Tibial nerve (tissue), 4 donors: ENCODE measurements around the gene NUP85. TPM values are rescaled to one million over a fixed set of nuclear protein-coding genes. Genes with fewer than 3 reads are reported as not detected.
"Not testable (repeated sequence)": the region's sequence is repeated elsewhere in the genome, so short reads cannot be mapped to it uniquely, and the experiment has no call there.

Source experiments
- DNase-seq, 2 donors: peaks; one replicate each; pipeline ENCODE4 v3.0.0-alpha.2; 2019; ENCODE audit warnings: low spot score in 2 of 2
- H3K27ac ChIP-seq, 4 donors: fragments of 200-600 bp; sonication (generic) in 3 of 4; one replicate each; pipeline ENCODE4 v1.5.1; 2017 to 2019; ENCODE audit warnings: mild to moderate bottlenecking in 1 of 4
- H3K27me3 ChIP-seq, 2 donors: fragments of 200-600 bp; sonication (generic) in 1 of 2; one replicate each; pipeline versions ENCODE4 v1.5.1 to v1.6.0; 2017 to 2019
- H3K36me3 ChIP-seq, 3 donors: fragments of 200-600 bp; sonication (generic); one replicate each; pipeline ENCODE4 v1.5.1; 2018 to 2019
- H3K4me1 ChIP-seq, 4 donors: fragments of 200-600 bp; sonication (generic) in 3 of 4; one replicate each; pipeline ENCODE4 v1.5.1; 2017 to 2019
- H3K4me3 ChIP-seq, 4 donors: fragments of 200-600 bp; sonication (generic) in 3 of 4; one replicate each; pipeline ENCODE4 v1.5.1; 2017 to 2019; ENCODE audit warnings: mild to moderate bottlenecking in 1 of 4, moderate library complexity in 1 of 4
- H3K9me3 ChIP-seq, 4 donors: fragments of 200-600 bp; sonication (generic) in 3 of 4; one replicate each; pipeline ENCODE4 v1.5.1; 2017 to 2019
- EP300 ChIP-seq, 2 donors: sonication (generic); formaldehyde crosslinking; IDR thresholded peaks; one replicate each; pipeline ENCODE4 v1.6.1; 2017; ENCODE audit warnings: antibody characterized with exemption in 2 of 2, mild to moderate bottlenecking in 1 of 2
- POLR2A ChIP-seq, 2 donors: fragments of 450-650 bp; IDR thresholded peaks; one replicate each; pipeline ENCODE4 v1.6.1; 2017; ENCODE audit warnings: antibody characterized with exemption in 2 of 2, mild to moderate bottlenecking in 2 of 2, moderate library complexity in 2 of 2
- WGBS, 2 donors: methylation state at CpG; one replicate each; pipeline ENCODE4 v1.1.5; 2018; 5-methylcytosine and 5-hydroxymethylcytosine counted together
- total RNA-seq, 4 donors: library from RNA; depleted of rRNA; stranded (reverse); fragments of >200 nt; gene quantifications; one replicate each; pipeline ENCODE4 v1.1.0, GENCODE V29; 2016
- TF ChIP-seq, protein P1 (sequence below), 5 experiments: fragments of 200-600 bp in 3 of 5; fragments of 450-650 bp in 2 of 5; sonication (generic) in 3 of 5; IDR thresholded peaks; one replicate each; pipeline ENCODE4 v1.5.1; 2016 to 2019; ENCODE audit warnings: antibody characterized with exemption in 5 of 5, mild to moderate bottlenecking in 3 of 5, moderate library complexity in 2 of 5

The NUP85 gene
- total RNA-seq, 4 donors from 2014 or later: 38.1 to 68.6 (median 53.2) TPM

- TF ChIP-seq EP300 (IDR thresholded peaks at IDR 0.05): peak in 1 of 2 donors; percentile 40
- not testable (repeated sequence) for H3K4me3 ChIP-seq
Observed at GRCh38 chr17:75255954-75256698, 50.6 kb downstream of the NUP85 start.

GRCh38 chr17:75257228-75257627 lies 51.7 kb downstream of the NUP85 start:
- not testable (repeated sequence) for H3K9me3 ChIP-seq, H3K27me3 ChIP-seq, H3K4me3 ChIP-seq, H3K27ac ChIP-seq, H3K36me3 ChIP-seq, DNase-seq
- H3K4me1 ChIP-seq: peaks cover 0 to 33% (median 17%) of the 10 kb centered on the region in 4 donors
- 54 to 69% methylated on average over 2 of the region's 2 CpGs for WGBS, 2 donors

More at GRCh38 chr17:75255954-75256698, 50.6 kb downstream of the NUP85 start:
- H3K36me3 ChIP-seq, DNase-seq, H3K27me3 ChIP-seq, H3K9me3 ChIP-seq: not testable (repeated sequence)
- Histone ChIP-seq H3K27ac (peak overlapping the region in 2 of 4 donors; percentile 29 to 55), H3K4me1 (peaks cover 0 to 40% (median 16%) of the 10 kb centered on the region in 4 donors)
- WGBS, 2 donors: 61 to 69% methylated on average over 11 of the region's 11 CpGs

DNA sequence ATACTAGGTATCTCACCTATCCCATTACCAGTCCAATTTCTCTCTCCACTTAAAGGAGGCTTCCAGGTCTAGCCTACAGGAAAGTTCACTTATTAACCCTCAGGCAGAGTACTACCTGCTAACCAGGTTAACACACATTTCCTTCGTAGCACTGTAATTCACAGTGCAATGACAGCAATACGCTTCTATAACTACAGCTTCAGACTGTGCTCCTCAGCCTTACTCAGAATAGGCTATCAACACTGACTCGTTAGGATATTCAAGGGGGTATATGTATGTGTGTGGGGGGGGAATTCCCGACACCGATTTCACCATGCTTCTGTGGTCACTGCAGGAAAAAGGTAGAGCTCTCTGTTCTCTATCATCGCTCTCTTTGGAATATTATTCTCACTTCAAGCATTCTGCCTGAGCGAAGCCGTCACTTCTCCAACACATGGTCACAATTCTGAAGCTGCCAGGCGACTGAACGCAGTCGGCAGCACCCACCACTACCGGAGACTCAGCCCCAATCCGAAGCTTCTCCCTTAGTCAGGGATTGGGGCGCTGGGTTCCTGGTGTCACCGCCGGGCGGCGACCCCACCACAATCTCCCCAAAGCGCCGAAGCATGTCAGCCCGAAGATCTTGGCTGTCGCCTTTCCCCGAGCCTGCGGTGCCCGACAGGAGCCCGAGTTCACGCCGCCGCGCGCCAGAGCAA lies 55.3 kb downstream of the NUP85 start:
- Histone ChIP-seq H3K4me1 (peaks cover 0 to 40% (median 25%) of the 10 kb centered on the region in 4 donors), H3K27ac (peak overlapping the region; percentile 91 to 98 (median 94)), H3K9me3 (no peaks in the 10 kb centered on the region), H3K27me3 (no peaks in the 10 kb centered on the region), H3K36me3 (peaks cover 0 to 27% (median 0%) of the 10 kb centered on the region in 3 donors), H3K4me3 (peak overlapping the region; percentile 82 to 99 (median 89))
- no peak for DNase-seq
- 3% methylated on average over 17 to 31 of the region's 31 CpGs for WGBS, 2 donors
- no peak for TF ChIP-seq POLR2A (IDR thresholded peaks at IDR 0.05)

GRCh38 chr17:75261336-75262111 lies 56.0 kb downstream of the NUP85 start, which contains the start of the genes GGA3 and MRPS7:
TSS of gene GGA3 (minus strand) at chr17:75261606. CDS start at chr17:75261587, 19 bp downstream.
TSS of gene MRPS7 (plus strand) at chr17:75261879. CDS start at chr17:75261901, 22 bp downstream.
- Histone ChIP-seq H3K36me3 (peaks cover 0 to 34% (median 0%) of the 10 kb centered on the region in 3 donors), H3K27ac (peak within 1 kb of the TSS; percentile 91 to 98 (median 94)), H3K4me1 (peaks cover 0 to 40% (median 25%) of the 10 kb centered on the region in 4 donors), H3K27me3 (no peaks in the 10 kb centered on the region), H3K9me3 (no peaks in the 10 kb centered on the region), H3K4me3 (peak within 1 kb of the TSS; percentile 82 to 99 (median 89))
- TF ChIP-seq, protein P1, sequence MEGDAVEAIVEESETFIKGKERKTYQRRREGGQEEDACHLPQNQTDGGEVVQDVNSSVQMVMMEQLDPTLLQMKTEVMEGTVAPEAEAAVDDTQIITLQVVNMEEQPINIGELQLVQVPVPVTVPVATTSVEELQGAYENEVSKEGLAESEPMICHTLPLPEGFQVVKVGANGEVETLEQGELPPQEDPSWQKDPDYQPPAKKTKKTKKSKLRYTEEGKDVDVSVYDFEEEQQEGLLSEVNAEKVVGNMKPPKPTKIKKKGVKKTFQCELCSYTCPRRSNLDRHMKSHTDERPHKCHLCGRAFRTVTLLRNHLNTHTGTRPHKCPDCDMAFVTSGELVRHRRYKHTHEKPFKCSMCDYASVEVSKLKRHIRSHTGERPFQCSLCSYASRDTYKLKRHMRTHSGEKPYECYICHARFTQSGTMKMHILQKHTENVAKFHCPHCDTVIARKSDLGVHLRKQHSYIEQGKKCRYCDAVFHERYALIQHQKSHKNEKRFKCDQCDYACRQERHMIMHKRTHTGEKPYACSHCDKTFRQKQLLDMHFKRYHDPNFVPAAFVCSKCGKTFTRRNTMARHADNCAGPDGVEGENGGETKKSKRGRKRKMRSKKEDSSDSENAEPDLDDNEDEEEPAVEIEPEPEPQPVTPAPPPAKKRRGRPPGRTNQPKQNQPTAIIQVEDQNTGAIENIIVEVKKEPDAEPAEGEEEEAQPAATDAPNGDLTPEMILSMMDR (IDR thresholded peaks at IDR 0.05): peak in 2 of 5 experiments; percentile 20 to 49
- TF ChIP-seq EP300 (IDR thresholded peaks at IDR 0.05) (peak; percentile 71 to 88), POLR2A (IDR thresholded peaks at IDR 0.05) (peak; percentile 29 to 56)
- peak; percentile 95 for DNase-seq
- WGBS, 2 donors: 0 to 1% methylated on average over 31 to 54 of the region's 69 CpGs

DNA sequence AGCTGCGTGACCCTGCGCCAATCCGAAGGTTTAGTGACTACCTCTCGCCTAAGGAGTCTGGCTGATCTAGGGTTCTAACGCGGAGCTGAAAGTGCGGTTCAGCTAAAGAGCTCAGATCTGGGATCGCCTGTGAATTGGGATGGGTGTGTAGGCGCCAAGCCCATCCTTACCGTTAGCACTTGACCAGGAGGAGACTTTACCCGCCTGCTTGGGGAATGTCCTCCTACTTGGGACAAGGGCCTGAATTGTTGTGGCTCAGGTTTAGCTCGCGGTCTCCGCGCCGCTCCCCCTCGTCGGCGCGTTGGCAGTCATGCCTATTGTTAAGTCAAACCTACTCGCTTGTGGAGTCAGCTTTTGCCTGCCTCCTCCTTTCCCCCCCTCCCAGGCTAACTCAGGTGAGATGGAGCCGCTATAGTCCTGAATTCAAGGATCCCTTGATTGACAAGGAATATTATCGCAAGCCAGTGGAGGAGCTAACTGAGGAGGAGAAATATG lies 56.7 kb downstream of the NUP85 start:
- Histone ChIP-seq H3K4me1 (peaks cover 0 to 41% (median 25%) of the 10 kb centered on the region in 4 donors), H3K27ac (peak overlapping the region; percentile 91 to 98 (median 94)), H3K9me3 (no peaks in the 10 kb centered on the region), H3K36me3 (peaks cover 0 to 40% (median 0%) of the 10 kb centered on the region in 3 donors), H3K4me3 (peak overlapping the region; percentile 82 to 99 (median 89)), H3K27me3 (no peaks in the 10 kb centered on the region)
- 1 to 3% methylated on average over 11 to 21 of the region's 23 CpGs for WGBS, 2 donors
- TF ChIP-seq EP300 (IDR thresholded peaks at IDR 0.05) (no peak), POLR2A (IDR thresholded peaks at IDR 0.05) (no peak)
- TF ChIP-seq, protein P1 (IDR thresholded peaks at IDR 0.05): no peak
- DNase-seq: no peak

GRCh38 chr17:75263055-75263454 lies 57.6 kb downstream of the NUP85 start:
- Histone ChIP-seq H3K4me3 (no peak overlapping the region), H3K4me1 (peaks cover 0 to 49% (median 27%) of the 10 kb centered on the region in 4 donors), H3K9me3 (no peaks in the 10 kb centered on the region), H3K27ac (no peak overlapping the region), H3K27me3 (no peaks in the 10 kb centered on the region), H3K36me3 (peaks cover 0 to 49% (median 0%) of the 10 kb centered on the region in 3 donors)
- TF ChIP-seq EP300 (IDR thresholded peaks at IDR 0.05): no peak
- TF ChIP-seq, protein P1 (IDR thresholded peaks at IDR 0.05): no peak
- no peak for TF ChIP-seq POLR2A (IDR thresholded peaks at IDR 0.05)
- WGBS, 2 donors: 91% methylated on average over 4 of the region's 4 CpGs
- DNase-seq: no peak
